DMS114 treated with DMSO at 0.1 percent for 48 hours (cell line): ENCODE data around the gene CYYR1.

Source experiments
- DNase-seq: peaks from one replicate; lab custom pipeline; 2025; ENCODE audit not compliant: unreplicated experiment; lab: John Stamatoyannopoulos, UW

The CYYR1 gene

GRCh38 chr21:26554365-26554764, 18.7 kb downstream of the CYYR1 start:
- DNase-seq = no peak

GRCh38 chr21:26553898-26554297, 19.2 kb downstream of the CYYR1 start:
- DNase-seq = no peak

GRCh38 chr21:26550326-26550725, 22.8 kb downstream of the CYYR1 start:
- no peak for DNase-seq

GRCh38 chr21:26546446-26547097, 26.5 kb downstream of the CYYR1 start:
- no peak for DNase-seq

- DNase-seq = no peak
These were observed 28.8 kb downstream of the CYYR1 start for GRCh38 chr21:26544201-26544775.

- no peak for DNase-seq
These were observed 32.4 kb downstream of the CYYR1 start for GRCh38 chr21:26540651-26541050.

GRCh38 chr21:26539566-26539965, 33.5 kb downstream of the CYYR1 start:
- no peak for DNase-seq

- DNase-seq = no peak
These were observed 38.6 kb downstream of the CYYR1 start for GRCh38 chr21:26534517-26534916.

GRCh38 chr21:26532208-26532607, 40.9 kb downstream of the CYYR1 start:
- no peak for DNase-seq

GRCh38 chr21:26529526-26529925, 43.6 kb downstream of the CYYR1 start:
- no peak for DNase-seq

- DNase-seq = no peak
These were observed 44.2 kb downstream of the CYYR1 start for GRCh38 chr21:26528882-26529281.

- DNase-seq = no peak
These were observed 50.4 kb downstream of the CYYR1 start for GRCh38 chr21:26522704-26523103.

- DNase-seq = no peak
These were observed 53.9 kb downstream of the CYYR1 start for GRCh38 chr21:26519142-26519541.

- no peak for DNase-seq
These were observed 57.8 kb downstream of the CYYR1 start for GRCh38 chr21:26515257-26515656.

- no peak for DNase-seq
These were observed 59.9 kb downstream of the CYYR1 start for GRCh38 chr21:26513212-26513611.

- no peak for DNase-seq
These were observed 60.4 kb downstream of the CYYR1 start for GRCh38 chr21:26512664-26513063.

- no peak for DNase-seq
These were observed 64.2 kb downstream of the CYYR1 start for GRCh38 chr21:26508903-26509302.

- no peak for DNase-seq
These were observed 66.1 kb downstream of the CYYR1 start for GRCh38 chr21:26506956-26507355.

GRCh38 chr21:26505211-26505610, 67.9 kb downstream of the CYYR1 start:
- DNase-seq = no peak

GRCh38 chr21:26503414-26503813, 69.7 kb downstream of the CYYR1 start:
- DNase-seq = no peak

GRCh38 chr21:26501495-26502021, 71.5 kb downstream of the CYYR1 start:
- DNase-seq = no peak

GRCh38 chr21:26499495-26499894, 73.6 kb downstream of the CYYR1 start:
- DNase-seq = no peak
